Activated CD8-positive, alpha-beta T cell treated with anti-CD3 and anti-CD28 coated beads, Interleukin-2, amount 10 ng/mL, durations not matched to agents 7 days and 5 days (primary cell): ENCODE data around the gene ALDH5A1. TPM values are rescaled to one million over a fixed set of nuclear protein-coding genes. Genes with fewer than 3 reads are reported as not detected.

Source experiments
- ATAC-seq: fragments of 150-1000 bp; cut with Tn5 transposase; one replicate; pipeline ENCODE4 v1.10.0; 2021; ENCODE audit warnings: moderate library complexity
- CTCF ChIA-PET: fragments of 350-600 bp; sonication (Branson Sonifier 250); formaldehyde crosslinking; loops from one replicate; lab custom pipeline; 2021; ENCODE audit warnings: antibody characterized with exemption; lab: Charles Lee
- POLR2A ChIA-PET: fragments of 350-600 bp; sonication (Branson Sonifier 250); formaldehyde crosslinking; loops from one replicate; lab custom pipeline; 2021; ENCODE audit warnings: antibody characterized with exemption; lab: Charles Lee
- DNase-seq: peaks from one replicate; pipeline ENCODE4 v3.0.0-alpha.2; 2020
- H3K27ac Mint-ChIP-seq: one replicate; pipeline ENCODE4 v1.8.0; 2021; ENCODE audit warnings: mild to moderate bottlenecking, mixed read lengths
- H3K27me3 Mint-ChIP-seq: one replicate; pipeline ENCODE4 v1.8.0; 2021; ENCODE audit warnings: low read depth, mixed read lengths
- H3K36me3 Mint-ChIP-seq: one replicate; pipeline ENCODE4 v1.8.0; 2021; ENCODE audit warnings: low read depth, mixed read lengths
- H3K4me1 Mint-ChIP-seq: one replicate; pipeline ENCODE4 v1.8.0; 2021; ENCODE audit warnings: low read depth, mixed read lengths
- H3K4me3 Mint-ChIP-seq: one replicate; pipeline ENCODE4 v1.8.0; 2021; ENCODE audit warnings: mild to moderate bottlenecking, mixed read lengths
- H3K9me3 Mint-ChIP-seq: one replicate; pipeline ENCODE4 v1.8.0; 2022; ENCODE audit warnings: mixed read lengths; ENCODE audit not compliant: insufficient read depth
- total RNA-seq, 2 experiments: library from RNA; stranded (reverse); gene quantifications; one replicate each; pipeline ENCODE4 v1.2.3, GENCODE V29; 2021

ALDH5A1 gene
- 1 to 10 TPM; 4.8 to 4.9 TPM for total RNA-seq

- H3K27ac Mint-ChIP-seq = peak within 1 kb of the TSS; percentile 25
- H3K9me3 Mint-ChIP-seq = no peaks in the 10 kb centered on the region
- H3K4me3 Mint-ChIP-seq = peak within 1 kb of the TSS; percentile 74
- H3K36me3 Mint-ChIP-seq = peaks cover 5% of the 10 kb centered on the region
- no peaks in the 10 kb centered on the region for H3K27me3 Mint-ChIP-seq
- DNase-seq = peak; percentile 80
- ChIA-PET CTCF (interaction anchor here (0.7 to 3.1 kb wide), 22 partner anchors 9 to 259 kb away, joined by 3 to 16 read pairs (median 5); partner anchors contain the start of genes ACOT13 and TDP2), POLR2A (interaction anchor here (0.8 to 1.3 kb wide), 2 partner anchors 52 to 86 kb away, joined by 3 read pairs; no protein-coding TSS in a partner anchor)
- peak; percentile 87 for ATAC-seq
- peaks cover 14% of the 10 kb centered on the region for H3K4me1 Mint-ChIP-seq
Measured at GRCh38 chr6:24494821-24495795, at the start of gene ALDH5A1. Gene ALDH5A1, plus strand, starts transcription at chr6:24494969. Its CDS starts 28 bp downstream, at chr6:24494997.

DNA sequence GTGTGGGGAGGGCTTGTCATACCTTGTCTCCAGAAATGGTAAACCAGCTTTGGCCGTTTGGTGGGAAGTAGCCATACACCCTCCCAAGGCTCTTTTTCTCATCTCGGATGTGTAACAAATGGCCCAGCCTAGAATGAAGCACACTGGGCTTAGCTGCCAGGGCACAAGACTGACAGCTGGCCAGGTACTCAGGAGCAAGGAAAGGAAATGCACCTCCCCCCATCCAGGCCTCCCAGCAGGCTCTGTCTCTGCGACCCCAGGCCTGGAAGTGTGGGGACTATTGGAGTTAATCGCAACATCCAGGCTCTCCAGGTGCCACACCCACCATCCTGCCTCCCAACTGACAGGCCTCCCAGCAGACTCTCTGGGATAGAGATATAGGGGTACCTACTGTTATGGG lies 49.1 kb upstream of the ALDH5A1 start:
- no peaks in the 10 kb centered on the region for H3K27me3 Mint-ChIP-seq
- ATAC-seq = no peak
- H3K27ac Mint-ChIP-seq = no peak overlapping the region
- no peaks in the 10 kb centered on the region for H3K9me3 Mint-ChIP-seq
- ChIA-PET CTCF (no interaction called here), POLR2A (interaction anchor here (0.7 kb wide), 1 partner anchor 489 kb away, joined by 4 read pairs; no protein-coding TSS in a partner anchor)
- H3K4me3 Mint-ChIP-seq = no peak overlapping the region
- H3K4me1 Mint-ChIP-seq = no peaks in the 10 kb centered on the region
- DNase-seq = no peak
- H3K36me3 Mint-ChIP-seq = no peaks in the 10 kb centered on the region

DNA sequence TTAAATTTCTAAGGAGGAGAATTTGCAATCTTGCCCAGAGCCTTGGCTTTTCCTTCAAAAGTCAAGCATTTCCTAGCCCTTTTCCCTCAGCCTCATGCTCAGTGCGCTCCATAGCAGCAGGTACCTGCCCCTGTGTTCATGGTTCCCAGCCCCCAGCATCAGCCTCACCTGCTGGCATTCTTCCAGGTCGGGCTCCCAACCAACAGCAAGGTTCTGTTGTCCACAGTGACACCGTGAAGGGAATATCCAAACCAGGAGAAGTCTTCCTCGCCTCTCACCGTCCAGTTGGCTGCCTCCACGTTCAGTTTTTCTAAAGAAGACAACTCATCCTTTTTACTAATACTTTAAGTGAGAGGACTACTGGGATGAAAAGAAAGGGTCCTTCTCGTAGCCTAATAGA lies 48.1 kb upstream of the ALDH5A1 start:
- no peaks in the 10 kb centered on the region for H3K27me3 Mint-ChIP-seq

GRCh38 chr6:24448396-24448795 lies 46.4 kb upstream of the ALDH5A1 start:
- Mint-ChIP-seq H3K9me3 (no peaks in the 10 kb centered on the region), H3K4me3 (no peak overlapping the region), H3K4me1 (peaks cover 5% of the 10 kb centered on the region), H3K36me3 (no peaks in the 10 kb centered on the region), H3K27me3 (no peaks in the 10 kb centered on the region), H3K27ac (no peak overlapping the region)
- no peak for DNase-seq
- CTCF ChIA-PET = no interaction called here
- POLR2A ChIA-PET = no interaction called here
- ATAC-seq = no peak

More for the DNA sequence above, 48.1 kb upstream of the ALDH5A1 start:
- no peak overlapping the region for H3K4me3 Mint-ChIP-seq
- H3K9me3 Mint-ChIP-seq = no peaks in the 10 kb centered on the region
- POLR2A ChIA-PET = no interaction called here
- CTCF ChIA-PET = no interaction called here
- no peak for ATAC-seq
- no peak for DNase-seq
- H3K4me1 Mint-ChIP-seq = peaks cover under 1% of the 10 kb centered on the region
- H3K27ac Mint-ChIP-seq = no peak overlapping the region
- H3K36me3 Mint-ChIP-seq = no peaks in the 10 kb centered on the region

GRCh38 chr6:24448828-24449525 lies 45.8 kb upstream of the ALDH5A1 start:
- no peak overlapping the region for H3K4me3 Mint-ChIP-seq
- H3K27me3 Mint-ChIP-seq = no peaks in the 10 kb centered on the region
- H3K27ac Mint-ChIP-seq = no peak overlapping the region
- no peaks in the 10 kb centered on the region for H3K36me3 Mint-ChIP-seq
- H3K4me1 Mint-ChIP-seq = peaks cover 5% of the 10 kb centered on the region
- ChIA-PET POLR2A (no interaction called here), CTCF (no interaction called here)
- DNase-seq = no peak
- H3K9me3 Mint-ChIP-seq = no peaks in the 10 kb centered on the region
- no peak for ATAC-seq

DNA sequence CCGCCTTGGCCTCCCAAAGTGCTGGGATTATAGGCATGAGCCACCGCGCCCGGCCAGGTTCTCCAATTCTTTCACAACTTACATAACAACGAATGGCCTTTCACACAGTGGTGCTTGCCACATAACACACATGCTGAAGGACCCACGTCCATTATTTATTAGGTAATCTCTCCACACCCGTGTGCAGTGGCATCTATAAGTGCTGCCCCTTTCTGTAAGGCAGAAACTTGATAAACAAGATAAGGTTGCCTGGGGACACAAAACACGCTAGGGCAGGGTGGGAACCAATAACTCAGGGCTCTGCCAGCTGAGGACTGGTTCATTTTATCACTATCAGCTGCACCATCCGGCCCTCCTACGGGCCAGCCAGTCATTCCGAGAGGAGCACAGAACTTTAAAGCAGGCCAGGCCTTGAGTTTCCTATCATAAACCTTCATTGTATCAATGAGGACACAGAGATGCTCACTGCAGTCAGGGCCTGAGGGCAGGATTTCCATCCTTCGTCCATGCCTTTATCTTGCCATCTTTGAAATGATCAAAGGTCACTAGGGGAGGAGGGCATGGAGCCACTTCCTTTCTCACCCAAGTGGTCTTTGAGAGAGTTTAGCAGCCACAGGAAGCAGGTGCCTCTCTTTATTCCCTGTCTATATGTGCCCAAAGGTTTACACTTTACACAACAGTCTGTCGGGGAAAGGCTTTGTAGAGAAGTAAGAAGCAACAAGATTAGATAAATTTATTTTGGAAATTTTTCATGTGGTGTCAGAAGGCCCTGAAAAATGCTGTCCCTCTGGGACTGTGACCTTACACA lies 43.0 kb upstream of the ALDH5A1 start:
- Mint-ChIP-seq H3K9me3 (no peaks in the 10 kb centered on the region), H3K4me3 (no peak overlapping the region), H3K27ac (no peak overlapping the region), H3K4me1 (peaks cover 5% of the 10 kb centered on the region), H3K27me3 (no peaks in the 10 kb centered on the region), H3K36me3 (no peaks in the 10 kb centered on the region)
- ATAC-seq (no peak), DNase-seq (no peak)
- CTCF ChIA-PET = no interaction called here
- POLR2A ChIA-PET = no interaction called here

- POLR2A ChIA-PET = no interaction called here
- Mint-ChIP-seq H3K9me3 (no peaks in the 10 kb centered on the region), H3K27me3 (no peaks in the 10 kb centered on the region), H3K4me1 (peaks cover 5% of the 10 kb centered on the region), H3K36me3 (no peaks in the 10 kb centered on the region), H3K27ac (no peak overlapping the region), H3K4me3 (no peak overlapping the region)
- CTCF ChIA-PET = no interaction called here
- no peak for DNase-seq
- ATAC-seq = no peak
Measured at GRCh38 chr6:24453921-24454320, 40.8 kb upstream of the ALDH5A1 start.

DNA sequence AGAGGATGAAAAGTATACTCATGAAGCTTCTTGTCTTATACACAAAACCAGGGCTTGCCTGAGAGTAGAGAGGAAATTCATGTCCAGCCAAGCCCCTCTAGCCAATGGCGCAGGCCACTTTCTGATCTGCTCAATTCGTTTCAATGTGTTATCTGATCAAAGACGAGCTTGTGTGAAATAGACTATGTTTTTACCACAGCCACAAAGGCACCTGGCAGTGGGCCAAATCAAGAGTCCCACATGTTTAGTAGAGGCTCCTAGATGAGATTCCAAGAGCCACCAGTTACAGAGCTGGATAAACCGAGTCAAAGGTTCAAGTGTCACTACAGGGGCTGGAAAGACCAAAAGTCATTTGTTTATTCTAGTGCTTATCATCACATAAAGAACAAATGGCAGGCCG lies 40.3 kb upstream of the ALDH5A1 start:
- no peaks in the 10 kb centered on the region for H3K27me3 Mint-ChIP-seq
- no peak overlapping the region for H3K4me3 Mint-ChIP-seq
- ChIA-PET CTCF (interaction anchor here (0.9 kb wide), 1 partner anchor 24 kb away, joined by 3 read pairs; no protein-coding TSS in a partner anchor), POLR2A (no interaction called here)
- H3K9me3 Mint-ChIP-seq = no peaks in the 10 kb centered on the region
- H3K4me1 Mint-ChIP-seq = peaks cover 5% of the 10 kb centered on the region
- H3K36me3 Mint-ChIP-seq = no peaks in the 10 kb centered on the region
- H3K27ac Mint-ChIP-seq = no peak overlapping the region
- DNase-seq (no peak), ATAC-seq (no peak)

DNA sequence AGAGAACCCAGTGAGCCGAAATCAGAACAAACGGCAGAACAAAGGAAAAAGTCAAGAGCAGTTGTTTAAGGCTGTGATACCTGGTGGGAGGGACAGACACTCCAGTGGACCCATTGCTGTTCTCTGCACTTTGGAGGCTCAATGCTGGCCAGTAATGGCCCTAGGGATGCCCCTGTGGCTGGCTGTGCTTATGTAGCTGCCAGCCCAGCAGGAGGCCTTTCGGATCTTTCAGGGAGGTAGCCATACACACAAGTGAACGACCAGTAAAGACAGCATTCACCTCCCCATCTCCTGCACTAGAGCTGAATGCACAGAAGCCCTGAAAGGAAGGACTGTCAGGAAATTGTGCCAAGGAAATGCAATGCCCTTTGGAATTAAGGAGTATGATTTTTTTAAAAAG lies 39.7 kb upstream of the ALDH5A1 start:
- Mint-ChIP-seq H3K27ac (no peak overlapping the region), H3K36me3 (no peaks in the 10 kb centered on the region), H3K4me3 (no peak overlapping the region), H3K9me3 (no peaks in the 10 kb centered on the region), H3K27me3 (no peaks in the 10 kb centered on the region), H3K4me1 (peaks cover 5% of the 10 kb centered on the region)
- ChIA-PET CTCF (interaction anchor here (0.9 kb wide), 1 partner anchor 24 kb away, joined by 3 read pairs; no protein-coding TSS in a partner anchor), POLR2A (no interaction called here)
- no peak for DNase-seq
- no peak for ATAC-seq

DNA sequence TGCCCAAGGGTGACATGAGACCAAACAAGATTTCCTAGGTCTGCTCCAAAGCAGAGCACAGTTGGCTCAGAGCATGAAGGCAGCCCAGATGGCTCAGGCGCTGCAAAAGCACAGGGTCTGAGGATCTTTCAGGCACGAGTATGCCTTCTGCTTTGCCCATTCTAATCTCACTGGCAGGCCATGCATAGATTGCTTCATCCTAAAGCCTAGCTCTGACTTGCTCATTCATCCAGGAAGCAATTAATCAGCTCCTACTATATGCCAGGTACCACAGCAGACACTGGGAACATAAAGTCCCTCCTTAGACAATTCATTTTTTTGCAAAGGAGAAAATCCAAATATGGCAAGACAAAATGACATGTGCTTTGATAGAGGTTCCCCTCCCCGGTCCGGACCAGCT lies 36.6 kb upstream of the ALDH5A1 start:
- Mint-ChIP-seq H3K36me3 (no peaks in the 10 kb centered on the region), H3K9me3 (no peaks in the 10 kb centered on the region), H3K4me3 (no peak overlapping the region), H3K27me3 (no peaks in the 10 kb centered on the region), H3K27ac (no peak overlapping the region), H3K4me1 (no peaks in the 10 kb centered on the region)
- ATAC-seq (no peak), DNase-seq (no peak)
- POLR2A ChIA-PET = no interaction called here
- CTCF ChIA-PET = no interaction called here

DNA sequence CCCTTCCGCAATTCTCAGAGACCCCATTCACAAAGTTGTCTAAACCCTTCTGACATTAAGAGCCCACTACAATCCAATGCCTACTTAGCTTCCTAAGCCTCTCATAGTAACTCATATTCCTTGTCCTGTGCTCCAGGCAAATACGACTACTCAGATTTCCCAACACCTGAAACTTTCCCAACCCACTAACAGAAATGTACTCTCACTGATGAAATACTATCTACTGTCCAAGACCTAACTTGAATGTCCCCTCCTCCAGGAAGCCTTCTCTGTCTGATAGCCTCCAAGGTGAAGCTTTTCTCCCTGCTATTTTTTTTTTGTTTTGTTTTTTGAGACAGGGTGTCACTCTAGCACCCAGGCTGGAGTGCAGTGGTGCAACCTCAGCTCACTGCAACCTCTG lies 35.8 kb upstream of the ALDH5A1 start:
- Mint-ChIP-seq H3K4me1 (no peaks in the 10 kb centered on the region), H3K27me3 (no peaks in the 10 kb centered on the region), H3K4me3 (no peak overlapping the region), H3K27ac (no peak overlapping the region), H3K9me3 (no peaks in the 10 kb centered on the region), H3K36me3 (no peaks in the 10 kb centered on the region)
- POLR2A ChIA-PET = no interaction called here
- DNase-seq (no peak), ATAC-seq (no peak)
- CTCF ChIA-PET = no interaction called here
